Mesenchymal stem cell (in vitro differentiated cells and primary cell): Measurements from ENCODE around the gene PALLD.

ENCODE experiments used
- DNase-seq: peaks from one replicate; pipeline ENCODE4 v3.0.0-alpha.2; 2013
- H2AFZ ChIP-seq: one replicate; pipeline ENCODE4 v1.6.1; 2013; ENCODE audit warnings: low read depth, mild to moderate bottlenecking, control low read depth, inconsistent platforms, low read length, moderate library complexity
- H2AK5ac ChIP-seq: 2 replicates; pipeline ENCODE4 v1.6.1; 2013; ENCODE audit warnings: low read length, moderate library complexity, mild to moderate bottlenecking, inconsistent platforms; ENCODE audit not compliant: severe bottlenecking
- H2BK120ac ChIP-seq: one replicate; pipeline ENCODE4 v1.6.1; 2013; ENCODE audit warnings: low read depth, mild to moderate bottlenecking, inconsistent platforms, low read length, moderate library complexity
- H2BK12ac ChIP-seq, 2 experiments: one replicate each; pipeline ENCODE4 v1.6.1; 2013; ENCODE audit warnings: inconsistent platforms in 2 of 2, low read length in 2 of 2, mild to moderate bottlenecking in 2 of 2, moderate library complexity in 2 of 2, control low read depth in 1 of 2
- H2BK15ac ChIP-seq: one replicate; pipeline ENCODE4 v1.6.1; 2013; ENCODE audit warnings: mild to moderate bottlenecking, low read depth, inconsistent platforms; ENCODE audit not compliant: poor library complexity, severe bottlenecking
- H2BK5ac ChIP-seq: 2 replicates; pipeline ENCODE4 v1.6.1; 2013; ENCODE audit warnings: low read depth, mild to moderate bottlenecking, low read length, control low read depth, inconsistent platforms; ENCODE audit not compliant: poor library complexity, severe bottlenecking
- H3K14ac ChIP-seq, 2 experiments: one replicate each; pipeline ENCODE4 v1.6.1; 2013; ENCODE audit warnings: inconsistent platforms in 2 of 2, low read length in 2 of 2, control low read depth in 1 of 2, mild to moderate bottlenecking in 1 of 2, moderate library complexity in 1 of 2
- H3K18ac ChIP-seq, 2 experiments: one replicate each; pipeline ENCODE4 v1.6.1; 2013; ENCODE audit warnings: inconsistent platforms in 2 of 2, low read length in 2 of 2, control low read depth in 1 of 2, low read depth in 1 of 2, mild to moderate bottlenecking in 1 of 2
- H3K23ac ChIP-seq, 2 experiments: one replicate each; pipeline ENCODE4 v1.6.1; 2013; ENCODE audit warnings: inconsistent platforms in 2 of 2, low read length in 2 of 2, mild to moderate bottlenecking in 2 of 2, moderate library complexity in 2 of 2, control low read depth in 1 of 2
- H3K27ac ChIP-seq: 2 replicates; pipeline ENCODE4 v1.5.1; 2013; ENCODE audit warnings: mild to moderate bottlenecking, moderate library complexity, low read length, control low read depth, inconsistent platforms; ENCODE audit not compliant: poor library complexity, severe bottlenecking
- H3K27me3 ChIP-seq, 2 experiments: 2 replicates each; pipeline versions ENCODE4 v1.6.1 to v1.7.0; 2013; ENCODE audit warnings: low read length in 2 of 2, mild to moderate bottlenecking in 2 of 2, moderate library complexity in 2 of 2, control low read depth in 1 of 2, inconsistent platforms in 1 of 2; ENCODE audit not compliant: control insufficient read depth in 1 of 2, insufficient read depth in 1 of 2
- H3K36me3 ChIP-seq, 2 experiments: 2 replicates each; pipeline versions ENCODE4 v1.6.1 to v1.7.0; 2013; ENCODE audit warnings: low read length in 2 of 2, control low read depth in 1 of 2, inconsistent platforms in 1 of 2, low read depth in 1 of 2, mild to moderate bottlenecking in 1 of 2; ENCODE audit not compliant: insufficient read depth in 2 of 2, control insufficient read depth in 1 of 2
- H3K4ac ChIP-seq, 2 experiments: one replicate each; pipeline ENCODE4 v1.6.1; 2013; ENCODE audit warnings: inconsistent platforms in 2 of 2, low read length in 2 of 2, mild to moderate bottlenecking in 2 of 2, moderate library complexity in 2 of 2, control low read depth in 1 of 2, low read depth in 1 of 2
- H3K4me1 ChIP-seq: 2 replicates; pipeline ENCODE4 v1.6.1; 2013; ENCODE audit warnings: low read depth, low read length, control low read depth; ENCODE audit not compliant: control insufficient read depth, insufficient read depth
- H3K4me2 ChIP-seq: 2 replicates; pipeline ENCODE4 v1.6.1; 2013; ENCODE audit warnings: low read length, mild to moderate bottlenecking, inconsistent platforms; ENCODE audit not compliant: poor library complexity, severe bottlenecking
- H3K4me3 ChIP-seq, 2 experiments: 2 replicates each; pipeline versions ENCODE4 v1.5.1 to v1.7.0; 2013; ENCODE audit warnings: low read length in 2 of 2, mild to moderate bottlenecking in 2 of 2, control low read depth in 1 of 2, low read depth in 1 of 2; ENCODE audit not compliant: insufficient read depth in 1 of 2
- H3K79me1 ChIP-seq: replicated peaks from 2 replicates; pipeline ENCODE4 v1.6.1; 2013; ENCODE audit warnings: mild to moderate bottlenecking, control low read depth, low read length, inconsistent platforms; ENCODE audit not compliant: poor library complexity, severe bottlenecking
- H3K9ac ChIP-seq: 2 replicates; pipeline ENCODE4 v1.7.0; 2013; ENCODE audit warnings: mild to moderate bottlenecking, low read length, moderate library complexity
- H3K9me3 ChIP-seq: 2 replicates; pipeline ENCODE4 v1.7.0; 2013; ENCODE audit warnings: mild to moderate bottlenecking, low read length; ENCODE audit not compliant: control insufficient read depth
- H4K8ac ChIP-seq: one replicate; pipeline ENCODE4 v1.6.1; 2013; ENCODE audit warnings: inconsistent platforms, mild to moderate bottlenecking, low read length, moderate library complexity
- H4K91ac ChIP-seq: one replicate; pipeline ENCODE4 v1.6.1; 2013; ENCODE audit warnings: mild to moderate bottlenecking, low read length, inconsistent platforms
- WGBS: methylation state at CpG from one replicate; pipeline ENCODE4 v1.1.7; 2013; ENCODE audit warnings: mixed read lengths; 5-methylcytosine and 5-hydroxymethylcytosine counted together

Gene PALLD

GRCh38 chr4:168849997-168850396, 353.1 kb downstream of the PALLD start:
- no peak overlapping the region for H3K27ac ChIP-seq

GRCh38 chr4:168852387-168852786, 355.5 kb downstream of the PALLD start:
- H3K79me1 ChIP-seq: peaks cover 13% of the 10 kb centered on the region
- 98% methylated on average over 3 of the region's 3 CpGs for WGBS
- no peak overlapping the region for H3K14ac ChIP-seq

More at GRCh38 chr4:168849997-168850396, 353.1 kb downstream of the PALLD start:
- Histone ChIP-seq H2BK120ac (no peak overlapping the region), H3K9ac (peak overlapping the region; percentile 88), H3K4me3 (no peak overlapping the region), H3K9me3 (no peaks in the 10 kb centered on the region), H4K91ac (no peak overlapping the region), H3K4ac (peak overlapping the region in 1 of 2 experiments; percentile 21), H3K4me2 (no peak overlapping the region), H2BK5ac (no peak overlapping the region), H3K14ac (peak overlapping the region in 1 of 2 experiments; percentile 55), H3K4me1 (peaks cover 12% of the 10 kb centered on the region), H2AK5ac (no peak overlapping the region), H3K79me1 (peaks cover 15% of the 10 kb centered on the region), H3K36me3 (peaks cover 10% of the 10 kb centered on the region in 2 experiments), H3K18ac (peak overlapping the region in 1 of 2 experiments; percentile 68), H3K27me3 (no peaks in the 10 kb centered on the region), H4K8ac (no peak overlapping the region), H2AFZ (no peak overlapping the region), H2BK12ac (peak overlapping the region in 1 of 2 experiments; percentile 58), H3K23ac (no peak overlapping the region), H2BK15ac (no peak overlapping the region)
- no peak for DNase-seq
- WGBS: 83% methylated on average over 3 of the region's 3 CpGs

GRCh38 chr4:168852933-168853713, 356.3 kb downstream of the PALLD start:
- H3K4me1 ChIP-seq: peaks cover 15% of the 10 kb centered on the region

More at GRCh38 chr4:168852387-168852786, 355.5 kb downstream of the PALLD start:
- Histone ChIP-seq H3K36me3 (peaks cover 10 to 18% of the 10 kb centered on the region in 2 experiments), H2BK15ac (no peak overlapping the region), H2BK12ac (no peak overlapping the region), H2AFZ (no peak overlapping the region), H3K9me3 (no peaks in the 10 kb centered on the region), H3K27me3 (no peaks in the 10 kb centered on the region), H3K27ac (no peak overlapping the region), H3K4me3 (no peak overlapping the region), H2AK5ac (no peak overlapping the region), H2BK5ac (no peak overlapping the region), H3K4me1 (peaks cover 13% of the 10 kb centered on the region), H2BK120ac (no peak overlapping the region), H3K4ac (no peak overlapping the region), H4K8ac (no peak overlapping the region), H3K9ac (no peak overlapping the region), H3K18ac (no peak overlapping the region), H3K23ac (no peak overlapping the region), H4K91ac (no peak overlapping the region), H3K4me2 (no peak overlapping the region)
- no peak for DNase-seq

GRCh38 chr4:168853770-168854169, 356.9 kb downstream of the PALLD start:
- Histone ChIP-seq H3K4me2 (no peak overlapping the region), H3K4me3 (no peak overlapping the region), H4K91ac (no peak overlapping the region), H3K9me3 (no peaks in the 10 kb centered on the region), H3K4ac (no peak overlapping the region), H4K8ac (no peak overlapping the region), H2BK12ac (peak overlapping the region in 1 of 2 experiments; percentile 6), H3K14ac (no peak overlapping the region), H2BK120ac (no peak overlapping the region), H3K23ac (no peak overlapping the region), H3K4me1 (peaks cover 16% of the 10 kb centered on the region), H2AK5ac (no peak overlapping the region), H2BK5ac (no peak overlapping the region), H3K9ac (no peak overlapping the region), H3K79me1 (peaks cover 13% of the 10 kb centered on the region), H3K27me3 (no peaks in the 10 kb centered on the region), H2AFZ (no peak overlapping the region), H3K18ac (no peak overlapping the region), H2BK15ac (no peak overlapping the region), H3K36me3 (peaks cover 10 to 18% of the 10 kb centered on the region in 2 experiments), H3K27ac (no peak overlapping the region)
- WGBS: 94% methylated on average over 2 of the region's 4 CpGs
- no peak for DNase-seq

More at GRCh38 chr4:168852933-168853713, 356.3 kb downstream of the PALLD start:
- no peak overlapping the region for H3K4me3 ChIP-seq
- H3K36me3 ChIP-seq: peaks cover 10 to 18% of the 10 kb centered on the region in 2 experiments
- no peak for DNase-seq
- 91% methylated on average over 6 of the region's 6 CpGs for WGBS
- no peak overlapping the region for H2BK15ac ChIP-seq
- no peaks in the 10 kb centered on the region for H3K27me3 ChIP-seq
- no peak overlapping the region for H3K4me2 ChIP-seq
- no peak overlapping the region for H4K8ac ChIP-seq
- no peaks in the 10 kb centered on the region for H3K9me3 ChIP-seq
- no peak overlapping the region for H2AFZ ChIP-seq
- peaks cover 13% of the 10 kb centered on the region for H3K79me1 ChIP-seq
- no peak overlapping the region for H3K9ac ChIP-seq
- no peak overlapping the region for H4K91ac ChIP-seq
- peak overlapping the region; percentile 37 to 38 for H2BK12ac ChIP-seq
- H2AK5ac ChIP-seq: no peak overlapping the region
- no peak overlapping the region for H3K14ac ChIP-seq
- no peak overlapping the region for H3K27ac ChIP-seq
- peak overlapping the region in 1 of 2 experiments; percentile 11 for H3K18ac ChIP-seq
- no peak overlapping the region for H2BK5ac ChIP-seq
- no peak overlapping the region for H3K4ac ChIP-seq
- H3K23ac ChIP-seq: no peak overlapping the region
- no peak overlapping the region for H2BK120ac ChIP-seq
